NCI-H1694 treated with DMSO at 0.1 percent for 48 hours (cell line): ENCODE data around the gene CCDC184.
"Not testable (repeated sequence)": the region's sequence is repeated elsewhere in the genome, so short reads cannot be mapped to it uniquely, and the experiment has no call there.

Source experiments
- DNase-seq: peaks from one replicate; lab custom pipeline; 2025; lab: John Stamatoyannopoulos, UW

Gene CCDC184

GRCh38 chr12:48183091-48183875 lies at the start of gene CCDC184:
CCDC184 (plus strand) TSS chr12:48183644; CDS start chr12:48184123, 479 bp downstream.
- DNase-seq = peak; percentile 37

DNA sequence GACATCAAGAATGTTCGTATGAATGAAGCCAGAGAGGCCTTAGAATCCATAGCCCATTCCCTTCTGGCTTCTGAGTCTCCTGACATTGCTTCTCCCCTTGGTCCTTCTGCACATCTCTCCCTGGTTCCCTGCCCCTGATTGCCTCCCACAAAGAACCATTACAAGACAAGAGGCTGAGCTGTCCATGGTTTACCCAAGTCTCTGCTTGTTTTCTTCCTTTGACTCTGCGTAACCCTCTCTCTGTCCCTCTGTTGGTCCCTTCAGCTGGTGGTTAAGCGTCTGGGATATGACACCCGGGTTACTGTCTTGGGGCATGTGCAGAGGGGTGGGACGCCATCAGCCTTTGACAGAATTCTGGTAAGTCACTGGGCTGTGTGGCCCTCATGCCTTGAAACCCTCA lies 48.4 kb upstream of the CCDC184 start:
- no peak for DNase-seq

- DNase-seq = no peak
Measured at GRCh38 chr12:48142818-48143674, 40.4 kb upstream of the CCDC184 start.

GRCh38 chr12:48143898-48144297 lies 39.5 kb upstream of the CCDC184 start:
- DNase-seq = no peak

- no peak for DNase-seq
Measured at GRCh38 chr12:48145981-48146380, 37.5 kb upstream of the CCDC184 start.

- no peak for DNase-seq
Measured at GRCh38 chr12:48151103-48151771, 32.2 kb upstream of the CCDC184 start.

DNA sequence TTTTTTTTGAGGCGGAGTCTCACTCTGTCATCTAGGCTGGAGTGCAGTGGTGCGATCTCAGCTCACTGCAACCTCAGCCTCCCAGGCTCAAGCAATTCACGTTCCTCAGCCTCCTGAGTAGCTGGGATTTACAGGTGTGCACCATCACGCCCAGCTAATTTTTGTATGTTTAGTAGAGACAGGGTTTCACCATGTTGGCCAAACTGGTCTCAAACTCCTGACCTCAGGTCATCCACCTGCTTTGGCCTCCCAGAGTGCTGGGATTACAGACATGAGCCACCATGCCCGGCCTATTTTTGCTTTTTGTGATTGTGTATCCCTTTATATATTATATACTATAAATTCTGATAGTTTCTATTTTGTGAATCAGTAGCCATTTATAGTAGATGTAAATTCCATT lies 27.7 kb upstream of the CCDC184 start:
- not testable (repeated sequence) for DNase-seq

DNA sequence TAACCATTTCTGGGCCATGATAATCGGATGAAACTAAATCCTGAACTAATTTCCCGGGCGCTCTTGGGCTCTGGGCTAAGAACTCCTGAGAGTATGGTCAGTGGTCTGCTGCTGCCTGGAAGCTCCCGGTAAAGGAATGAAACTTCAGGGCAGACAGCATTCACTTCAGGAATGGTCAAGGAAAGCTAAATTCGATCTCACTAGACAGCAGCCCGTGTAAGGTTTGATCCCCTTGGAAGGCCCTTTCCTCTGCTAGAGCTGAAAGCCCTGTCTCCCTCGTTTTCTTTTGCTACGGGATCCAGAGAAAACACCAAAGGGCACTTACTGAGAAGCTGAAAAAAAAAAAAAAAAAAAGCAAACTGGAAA lies 26.8 kb upstream of the CCDC184 start:
- DNase-seq = no peak

- peak; percentile 94 for DNase-seq
Measured at GRCh38 chr12:48157018-48157888, 26.2 kb upstream of the CCDC184 start, which contains the start of gene ASB8. ASB8 (minus strand) TSS chr12:48157515; CDS start chr12:48153496, 4,019 bp downstream.

DNA sequence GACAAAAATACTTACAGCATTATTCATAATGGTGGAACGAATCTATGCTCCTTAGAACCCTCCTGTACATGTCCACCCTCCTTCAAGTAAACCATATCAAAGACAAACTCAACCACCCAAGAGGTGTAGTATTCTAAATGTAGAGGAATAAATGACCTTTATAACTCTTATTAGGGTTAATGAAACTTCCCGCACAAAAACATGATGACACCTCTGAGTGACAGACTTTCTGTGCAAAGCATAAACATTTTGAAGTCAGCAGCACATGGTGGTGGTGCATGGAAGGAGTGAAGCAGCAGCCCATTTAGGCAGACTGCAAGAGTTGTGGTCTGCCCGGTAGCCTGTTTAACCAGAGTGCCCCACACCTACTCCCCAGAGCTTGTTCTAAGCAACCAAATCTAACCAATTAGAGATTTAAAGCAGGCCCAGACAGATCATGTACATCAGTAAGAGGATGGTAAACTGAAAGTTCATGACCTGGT lies 25.5 kb upstream of the CCDC184 start:
- DNase-seq = no peak

- DNase-seq = no peak
Measured at GRCh38 chr12:48160046-48160445, 23.4 kb upstream of the CCDC184 start.

- DNase-seq = no peak
Measured at GRCh38 chr12:48160807-48161206, 22.6 kb upstream of the CCDC184 start.

GRCh38 chr12:48163150-48163747 lies 20.2 kb upstream of the CCDC184 start:
- DNase-seq = no peak

GRCh38 chr12:48164451-48164850 lies 19.0 kb upstream of the CCDC184 start:
- DNase-seq = no peak

- peak; percentile 42 for DNase-seq
Measured at GRCh38 chr12:48165089-48165981, 18.1 kb upstream of the CCDC184 start.

GRCh38 chr12:48169011-48169410 lies 14.4 kb upstream of the CCDC184 start:
- DNase-seq = no peak

- no peak for DNase-seq
Measured at GRCh38 chr12:48175613-48176416, 7.6 kb upstream of the CCDC184 start.

DNA sequence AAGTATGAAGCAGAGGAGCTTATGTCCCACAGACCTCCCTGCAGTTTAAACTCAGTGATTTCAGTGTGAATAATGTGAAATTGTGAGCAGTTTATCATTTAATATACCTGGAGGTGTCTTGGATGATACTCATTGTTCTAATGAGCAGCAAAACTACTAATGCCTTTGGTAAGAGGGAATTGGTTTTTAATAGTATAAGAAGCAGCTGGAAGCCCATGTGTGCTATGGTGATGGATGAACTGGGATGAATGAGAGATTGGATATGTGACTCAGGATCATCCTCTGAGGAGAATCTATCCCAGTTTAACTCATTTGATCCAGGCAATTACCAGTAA lies 7.1 kb upstream of the CCDC184 start:
- no peak for DNase-seq

- DNase-seq = no peak
Measured at GRCh38 chr12:48177982-48178381, 5.5 kb upstream of the CCDC184 start.
